Activated CD4-positive, alpha-beta memory T cell treated with anti-CD3 and anti-CD28 coated beads, Interleukin-2, amount 10 ng/mL, durations not matched to agents 7 days and 5 days (primary cell): ENCODE results near the gene LRRC47. TPM values are rescaled to one million over a fixed set of nuclear protein-coding genes. Genes with fewer than 3 reads are reported as not detected.

ENCODE experiments used
- CTCF ChIA-PET: fragments of 350-600 bp; sonication (Branson Sonifier 250); formaldehyde crosslinking; loops from one replicate; lab custom pipeline; 2021; ENCODE audit warnings: antibody characterized with exemption, inconsistent platforms; lab: Charles Lee
- POLR2A ChIA-PET: fragments of 350-600 bp; sonication (Branson Sonifier 250); formaldehyde crosslinking; loops from one replicate; lab custom pipeline; 2021; ENCODE audit warnings: antibody characterized with exemption; lab: Charles Lee
- DNase-seq: peaks from one replicate; pipeline ENCODE4 v3.0.0-alpha.2; 2020
- H3K27ac Mint-ChIP-seq: one replicate; pipeline ENCODE4 v1.8.0; 2021; ENCODE audit warnings: mild to moderate bottlenecking, mixed read lengths
- H3K27me3 Mint-ChIP-seq: one replicate; pipeline ENCODE4 v1.8.0; 2021; ENCODE audit warnings: mixed read lengths
- H3K36me3 Mint-ChIP-seq: one replicate; pipeline ENCODE4 v1.8.0; 2021; ENCODE audit warnings: low read depth, mixed read lengths
- H3K4me1 Mint-ChIP-seq: one replicate; pipeline ENCODE4 v1.8.0; 2021; ENCODE audit warnings: mixed read lengths
- H3K4me3 Mint-ChIP-seq: one replicate; pipeline ENCODE4 v1.8.0; 2021; ENCODE audit warnings: mild to moderate bottlenecking, mixed read lengths
- H3K9me3 Mint-ChIP-seq: one replicate; pipeline ENCODE4 v1.8.0; 2021; ENCODE audit warnings: mixed read lengths
- total RNA-seq, 2 experiments: library from RNA; stranded (reverse); gene quantifications; one replicate each; pipeline ENCODE4 v1.2.3, GENCODE V29; 2021

LRRC47 gene
- total RNA-seq, 2 experiments from 2014 or later = 32.4 to 33.5 TPM

GRCh38 chr1:3778590-3779264 lies 17.6 kb downstream of the LRRC47 start:
- H3K4me3 Mint-ChIP-seq = no peak overlapping the region
- no peak overlapping the region for H3K27ac Mint-ChIP-seq
- peaks cover 3% of the 10 kb centered on the region for H3K4me1 Mint-ChIP-seq
- DNase-seq = no peak
- no peaks in the 10 kb centered on the region for H3K27me3 Mint-ChIP-seq
- ChIA-PET POLR2A (interaction anchor here (0.8 to 6.3 kb wide), 2 partner anchors 9 to 17 kb away, joined by 3 to 26 read pairs; partner anchors contain the start of gene LRRC47), CTCF (interaction anchor here (1.1 to 1.2 kb wide), 2 partner anchors 9 to 15 kb away, joined by 3 read pairs; no protein-coding TSS in a partner anchor)
- peaks cover 23% of the 10 kb centered on the region for H3K36me3 Mint-ChIP-seq
- H3K9me3 Mint-ChIP-seq = no peaks in the 10 kb centered on the region

- Mint-ChIP-seq H3K27me3 (no peaks in the 10 kb centered on the region), H3K36me3 (peaks cover 23% of the 10 kb centered on the region), H3K27ac (no peak overlapping the region), H3K9me3 (no peaks in the 10 kb centered on the region), H3K4me3 (no peak overlapping the region), H3K4me1 (peaks cover 3% of the 10 kb centered on the region)
- POLR2A ChIA-PET = interaction anchor here (0.8 to 6.3 kb wide), 2 partner anchors 10 to 18 kb away, joined by 3 to 26 read pairs; partner anchors contain the start of gene LRRC47
- no peak for DNase-seq
- CTCF ChIA-PET = interaction anchor here (1.1 to 1.2 kb wide), 2 partner anchors 10 to 15 kb away, joined by 3 read pairs; no protein-coding TSS in a partner anchor
Observed at GRCh38 chr1:3777647-3778589, 18.4 kb downstream of the LRRC47 start.

- CTCF ChIA-PET = no interaction called here
- no peak overlapping the region for H3K27ac Mint-ChIP-seq
Observed at GRCh38 chr1:3777078-3777547, 19.2 kb downstream of the LRRC47 start.

GRCh38 chr1:3776231-3776961 lies 19.9 kb downstream of the LRRC47 start:
- H3K4me1 Mint-ChIP-seq = peaks cover 3% of the 10 kb centered on the region
- no peaks in the 10 kb centered on the region for H3K9me3 Mint-ChIP-seq
- H3K4me3 Mint-ChIP-seq = no peak overlapping the region
- no peak for DNase-seq
- H3K36me3 Mint-ChIP-seq = peaks cover 19% of the 10 kb centered on the region
- ChIA-PET CTCF (interaction anchor here (0.6 to 1.6 kb wide), 8 partner anchors 11 to 127 kb away, joined by 3 to 29 read pairs (median 4); partner anchors contain the start of gene LRRC47), POLR2A (interaction anchor here (1.7 to 6.3 kb wide), 2 partner anchors 17 to 20 kb away, joined by 4 to 26 read pairs; partner anchors contain the start of gene LRRC47)
- H3K27me3 Mint-ChIP-seq = no peaks in the 10 kb centered on the region
- H3K27ac Mint-ChIP-seq = no peak overlapping the region

More at GRCh38 chr1:3777078-3777547, 19.2 kb downstream of the LRRC47 start:
- Mint-ChIP-seq H3K27me3 (no peaks in the 10 kb centered on the region), H3K4me3 (no peak overlapping the region), H3K36me3 (peaks cover 23% of the 10 kb centered on the region), H3K4me1 (peaks cover 3% of the 10 kb centered on the region), H3K9me3 (no peaks in the 10 kb centered on the region)
- POLR2A ChIA-PET = interaction anchor here (6.3 kb wide), 1 partner anchor 19 kb away, joined by 26 read pairs; the partner anchor contains the start of gene LRRC47
- no peak for DNase-seq

GRCh38 chr1:3775490-3776230 lies 20.6 kb downstream of the LRRC47 start:
- no peaks in the 10 kb centered on the region for H3K27me3 Mint-ChIP-seq
- H3K9me3 Mint-ChIP-seq = no peaks in the 10 kb centered on the region
- no peak overlapping the region for H3K27ac Mint-ChIP-seq
- H3K4me3 Mint-ChIP-seq = no peak overlapping the region
- H3K36me3 Mint-ChIP-seq = peaks cover 13% of the 10 kb centered on the region
- POLR2A ChIA-PET = interaction anchor here (1.7 to 6.3 kb wide), 2 partner anchors 18 to 20 kb away, joined by 4 to 26 read pairs; partner anchors contain the start of gene LRRC47
- H3K4me1 Mint-ChIP-seq = peaks cover 3% of the 10 kb centered on the region
- CTCF ChIA-PET = interaction anchor here (0.6 to 1.6 kb wide), 8 partner anchors 11 to 127 kb away, joined by 3 to 29 read pairs (median 4); partner anchors contain the start of gene LRRC47
- peak; percentile 57 for DNase-seq

GRCh38 chr1:3774946-3775489 lies 21.3 kb downstream of the LRRC47 start:
- no peak overlapping the region for H3K4me3 Mint-ChIP-seq
- ChIA-PET CTCF (interaction anchor here (1.4 to 1.6 kb wide), 2 partner anchors 20 to 29 kb away, joined by 4 to 29 read pairs; partner anchors contain the start of gene LRRC47), POLR2A (interaction anchor here (1.7 to 6.3 kb wide), 3 partner anchors 12 to 21 kb away, joined by 4 to 26 read pairs (median 4); partner anchors contain the start of gene LRRC47)
- H3K9me3 Mint-ChIP-seq = no peaks in the 10 kb centered on the region
- H3K27ac Mint-ChIP-seq = no peak overlapping the region
- no peaks in the 10 kb centered on the region for H3K27me3 Mint-ChIP-seq
- peaks cover 7% of the 10 kb centered on the region for H3K36me3 Mint-ChIP-seq
- no peak for DNase-seq
- peaks cover 3% of the 10 kb centered on the region for H3K4me1 Mint-ChIP-seq

- ChIA-PET CTCF (interaction anchor here (1.1 kb wide), 2 partner anchors 13 to 22 kb away, joined by 3 read pairs; partner anchors contain the start of gene LRRC47), POLR2A (interaction anchor here (1.2 to 6.3 kb wide), 3 partner anchors 13 to 22 kb away, joined by 4 to 26 read pairs (median 4); partner anchors contain the start of gene LRRC47)
- Mint-ChIP-seq H3K4me1 (peaks cover 3% of the 10 kb centered on the region), H3K27ac (no peak overlapping the region), H3K9me3 (no peaks in the 10 kb centered on the region), H3K4me3 (no peak overlapping the region), H3K36me3 (peaks cover 4% of the 10 kb centered on the region), H3K27me3 (no peaks in the 10 kb centered on the region)
- no peak for DNase-seq
Observed at GRCh38 chr1:3774276-3774945, 21.9 kb downstream of the LRRC47 start.

- ChIA-PET POLR2A (interaction anchor here (1.2 to 6.3 kb wide), 3 partner anchors 14 to 22 kb away, joined by 4 to 26 read pairs (median 4); partner anchors contain the start of gene LRRC47), CTCF (interaction anchor here (1.1 kb wide), 2 partner anchors 14 to 22 kb away, joined by 3 read pairs; partner anchors contain the start of gene LRRC47)
- no peak for DNase-seq
- no peaks in the 10 kb centered on the region for H3K36me3 Mint-ChIP-seq
- H3K4me3 Mint-ChIP-seq = no peak overlapping the region
- no peaks in the 10 kb centered on the region for H3K27me3 Mint-ChIP-seq
- H3K4me1 Mint-ChIP-seq = peaks cover 3% of the 10 kb centered on the region
- H3K27ac Mint-ChIP-seq = no peak overlapping the region
- H3K9me3 Mint-ChIP-seq = no peaks in the 10 kb centered on the region
Observed at GRCh38 chr1:3773572-3774275, 22.6 kb downstream of the LRRC47 start.

GRCh38 chr1:3772715-3773571 lies 23.4 kb downstream of the LRRC47 start, which contains the start of gene SMIM1:
SMIM1 (plus strand) TSS chr1:3772749; CDS start chr1:3775374, 2,625 bp downstream.
- peak within 1 kb of the TSS; percentile 37 for H3K4me3 Mint-ChIP-seq
- POLR2A ChIA-PET = interaction anchor here (1.2 to 6.3 kb wide), 3 partner anchors 15 to 23 kb away, joined by 4 to 26 read pairs (median 4); partner anchors contain the start of gene LRRC47
- CTCF ChIA-PET = interaction anchor here (1.1 kb wide), 1 partner anchor 23 kb away, joined by 3 read pairs; the partner anchor contains the start of gene LRRC47
- no peak for DNase-seq
- peaks cover 3% of the 10 kb centered on the region for H3K4me1 Mint-ChIP-seq
- no peak within 1 kb of the TSS for H3K27ac Mint-ChIP-seq
- H3K27me3 Mint-ChIP-seq = no peaks in the 10 kb centered on the region
- no peaks in the 10 kb centered on the region for H3K9me3 Mint-ChIP-seq
- no peaks in the 10 kb centered on the region for H3K36me3 Mint-ChIP-seq
